Epithelial cell of proximal tubule (primary cell): ENCODE results near the gene FNDC3A. TPM values are rescaled to one million over a fixed set of nuclear protein-coding genes. Genes with fewer than 3 reads are reported as not detected.

ENCODE experiments used
- DNase-seq: peaks from one replicate; pipeline ENCODE4 v3.0.0-alpha.2; 2011; ENCODE audit warnings: low read depth
- H3K4me3 ChIP-seq: 2 replicates; pipeline ENCODE4 v1.5.1; 2011; ENCODE audit warnings: low read depth, mild to moderate bottlenecking, low read length
- CTCF ChIP-seq: conservative IDR thresholded peaks from 2 replicates; pipeline ENCODE4 v1.5.1; 2012; ENCODE audit warnings: low read depth, mild to moderate bottlenecking, low read length
- total RNA-seq: library from RNA; depleted of rRNA; stranded (reverse); fragments of >200 nt; gene quantifications from 2 replicates; pipeline ENCODE4 v1.2.3, GENCODE V29; 2015

The FNDC3A gene
- total RNA-seq, 1 donor from 2014 or later = 27.2 TPM

GRCh38 chr13:48961379-48961778 is 14.3 kb upstream of the FNDC3A start:
- no peak overlapping the region for H3K4me3 ChIP-seq
- DNase-seq = no peak
- TF ChIP-seq CTCF = no peak

- no peak for DNase-seq
- TF ChIP-seq CTCF = no peak
- H3K4me3 ChIP-seq = no peak overlapping the region
These were observed 13.4 kb upstream of the FNDC3A start for GRCh38 chr13:48962281-48962680.

GRCh38 chr13:48965736-48966135 is 10.0 kb upstream of the FNDC3A start:
- TF ChIP-seq CTCF = no peak
- H3K4me3 ChIP-seq = no peak overlapping the region
- DNase-seq = no peak

- TF ChIP-seq CTCF = no peak
- no peak for DNase-seq
- H3K4me3 ChIP-seq = no peak overlapping the region
These were observed 6.0 kb upstream of the FNDC3A start for GRCh38 chr13:48969685-48970084.

GRCh38 chr13:48973845-48974431 is 1.8 kb upstream of the FNDC3A start:
- H3K4me3 ChIP-seq = no peak overlapping the region
- no peak for DNase-seq
- TF ChIP-seq CTCF = no peak

GRCh38 chr13:48975101-48975855 is 434 bp upstream of the FNDC3A start:
- H3K4me3 ChIP-seq = peak overlapping the region; percentile 72
- peak; percentile 12 for TF ChIP-seq CTCF
- DNase-seq = no peak
